ENCODE results near the gene RASSF4. TPM values are rescaled to one million over a fixed set of nuclear protein-coding genes. Genes with fewer than 3 reads are reported as not detected.

The RASSF4 gene
- total RNA-seq, 1 experiment from 2014 or later: 11.5 TPM

DNA sequence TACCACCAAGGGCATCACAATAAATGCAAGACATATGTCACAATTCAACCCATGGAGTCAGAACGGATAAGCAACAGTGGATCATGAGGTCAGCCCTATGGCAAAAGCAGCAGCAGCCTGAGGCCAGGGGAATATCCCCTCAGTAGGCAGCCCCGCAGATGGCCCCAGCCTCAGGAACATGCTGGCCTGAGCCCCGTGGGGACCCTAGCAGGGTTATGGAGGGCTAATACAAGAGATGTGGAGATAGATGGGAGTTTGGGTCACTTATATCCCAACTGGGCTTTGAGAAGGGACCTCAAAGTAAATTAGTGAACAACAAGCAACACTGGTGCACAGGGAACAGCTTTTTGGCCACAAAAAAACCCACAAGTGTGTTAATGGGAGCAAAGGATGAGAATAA, 39.4 kb upstream of the RASSF4 start:
- no peaks in the 10 kb centered on the region for H3K27me3 ChIP-seq (ENCODE audit: insufficient read depth, low read length)
- no peak overlapping the region for H3K4ac ChIP-seq (ENCODE audit: low read depth, low read length)
- H2BK120ac ChIP-seq (ENCODE audit: low read depth, low read length, poor library complexity, severe bottlenecking): no peak overlapping the region
- H4K8ac ChIP-seq (replicated peaks; ENCODE audit: insufficient read length, low read depth, low read length): no peak overlapping the region
- no peak overlapping the region for H3T11ph ChIP-seq (ENCODE audit: low read length)
- H3K9me3 Mint-ChIP-seq: peaks cover 11 to 14% of the 10 kb centered on the region in 2 experiments
- H3K4me3 Mint-ChIP-seq: no peak overlapping the region
- H4K5ac ChIP-seq (ENCODE audit: insufficient read length, low read depth, low read length): no peak overlapping the region
- H3K36me3 Mint-ChIP-seq (ENCODE audit: insufficient read depth in 1 of 3, low read depth in 3 of 3): peaks cover 0 to 9% (median 6%) of the 10 kb centered on the region in 3 experiments; a peak in 5 of 7 replicates
- TF ChIP-seq, protein P1, sequence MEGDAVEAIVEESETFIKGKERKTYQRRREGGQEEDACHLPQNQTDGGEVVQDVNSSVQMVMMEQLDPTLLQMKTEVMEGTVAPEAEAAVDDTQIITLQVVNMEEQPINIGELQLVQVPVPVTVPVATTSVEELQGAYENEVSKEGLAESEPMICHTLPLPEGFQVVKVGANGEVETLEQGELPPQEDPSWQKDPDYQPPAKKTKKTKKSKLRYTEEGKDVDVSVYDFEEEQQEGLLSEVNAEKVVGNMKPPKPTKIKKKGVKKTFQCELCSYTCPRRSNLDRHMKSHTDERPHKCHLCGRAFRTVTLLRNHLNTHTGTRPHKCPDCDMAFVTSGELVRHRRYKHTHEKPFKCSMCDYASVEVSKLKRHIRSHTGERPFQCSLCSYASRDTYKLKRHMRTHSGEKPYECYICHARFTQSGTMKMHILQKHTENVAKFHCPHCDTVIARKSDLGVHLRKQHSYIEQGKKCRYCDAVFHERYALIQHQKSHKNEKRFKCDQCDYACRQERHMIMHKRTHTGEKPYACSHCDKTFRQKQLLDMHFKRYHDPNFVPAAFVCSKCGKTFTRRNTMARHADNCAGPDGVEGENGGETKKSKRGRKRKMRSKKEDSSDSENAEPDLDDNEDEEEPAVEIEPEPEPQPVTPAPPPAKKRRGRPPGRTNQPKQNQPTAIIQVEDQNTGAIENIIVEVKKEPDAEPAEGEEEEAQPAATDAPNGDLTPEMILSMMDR (conservative IDR thresholded peaks at IDR 0.05): no peak
- no peak overlapping the region for H3K9ac ChIP-seq (ENCODE audit: extremely low read depth, insufficient read length, low read length)
- H3K18ac ChIP-seq (ENCODE audit: insufficient read length, low read depth, low read length): no peak overlapping the region
- no peaks in the 10 kb centered on the region for H4K20me1 ChIP-seq (ENCODE audit: control insufficient read depth, insufficient read depth, insufficient read length)
- H3K79me1 ChIP-seq (ENCODE audit: insufficient read depth, low read depth, low read length, poor library complexity, severe bottlenecking): no peaks in the 10 kb centered on the region
- H3K23ac ChIP-seq (ENCODE audit: insufficient read length, low read depth, low read length): no peak overlapping the region
- no peak overlapping the region for H2BK5ac ChIP-seq (ENCODE audit: insufficient read length, low read length)
- H2BK15ac ChIP-seq (ENCODE audit: low read depth, low read length): no peak overlapping the region
- H2AK5ac ChIP-seq (ENCODE audit: insufficient read length, low read length): no peak overlapping the region
- no peaks in the 10 kb centered on the region for H3K23me2 ChIP-seq (ENCODE audit: insufficient read length, low read depth, low read length, poor library complexity, severe bottlenecking)
- H3K27me3 Mint-ChIP-seq (ENCODE audit: low read depth): peaks cover 23% of the 10 kb centered on the region
- H3K4me1 Mint-ChIP-seq: peaks cover 4 to 9% of the 10 kb centered on the region in 2 experiments
- no peak for DNase-seq
- no CpG with 5 or more reads among the region's 3 CpGs for WGBS (ENCODE audit: extremely low coverage, insufficient read length, low lambda C conversion rate)
- no peaks in the 10 kb centered on the region for H3K4me1 ChIP-seq (ENCODE audit: insufficient read depth, low read length)
- no peak overlapping the region for H3K27ac ChIP-seq (ENCODE audit: insufficient read length, low read depth, low read length)
- H2BK20ac ChIP-seq (ENCODE audit: low read depth, low read length, poor library complexity, severe bottlenecking): no peak overlapping the region
- no peak overlapping the region for H3K14ac ChIP-seq (ENCODE audit: insufficient read depth, low read length)
- H3K27ac Mint-ChIP-seq: no peak overlapping the region
- no peaks in the 10 kb centered on the region for H3K9me3 ChIP-seq (ENCODE audit: control insufficient read depth, low read depth, low read length)
- H3K4me2 ChIP-seq (ENCODE audit: insufficient read depth, insufficient read length, low read length): no peak overlapping the region
- no peak overlapping the region for H2BK12ac ChIP-seq (ENCODE audit: insufficient read length, low read depth, low read length)
- no peak overlapping the region for H2AFZ ChIP-seq (ENCODE audit: low read length)
- H3K56ac ChIP-seq (ENCODE audit: insufficient read length, low read depth, low read length): no peak overlapping the region
- no peak overlapping the region for H4K91ac ChIP-seq (ENCODE audit: insufficient read length, low read depth, low read length)
- no peaks in the 10 kb centered on the region for H3K79me2 ChIP-seq (ENCODE audit: insufficient read depth, low read length)
